ENCODE data around the gene FAM168A. TPM values are rescaled to one million over a fixed set of nuclear protein-coding genes. Genes with fewer than 3 reads are reported as not detected.
A peak's percentile ranks its signal among the peaks of the same experiment; 100 is the strongest.

FAM168A gene
- 13.8 and 14.8 TPM in 2 replicates for total RNA-seq (2022)
- percentile 54 among the genes with signal in this experiment for Bru-seq, nascent RNA
- BruChase-seq, experiment 1, labeled RNA remaining after a 6-hour chase, result percentile 59 among the genes with signal in this experiment
- percentile 59 among the genes with signal in this experiment for BruChase-seq, experiment 2, labeled RNA remaining after a 2-hour chase
- long read RNA-seq, partial matches to known transcripts, result 2 of 14 reads
- long read RNA-seq, other reads (novel, unspliced or antisense), result 10 of 14 reads

DNA sequence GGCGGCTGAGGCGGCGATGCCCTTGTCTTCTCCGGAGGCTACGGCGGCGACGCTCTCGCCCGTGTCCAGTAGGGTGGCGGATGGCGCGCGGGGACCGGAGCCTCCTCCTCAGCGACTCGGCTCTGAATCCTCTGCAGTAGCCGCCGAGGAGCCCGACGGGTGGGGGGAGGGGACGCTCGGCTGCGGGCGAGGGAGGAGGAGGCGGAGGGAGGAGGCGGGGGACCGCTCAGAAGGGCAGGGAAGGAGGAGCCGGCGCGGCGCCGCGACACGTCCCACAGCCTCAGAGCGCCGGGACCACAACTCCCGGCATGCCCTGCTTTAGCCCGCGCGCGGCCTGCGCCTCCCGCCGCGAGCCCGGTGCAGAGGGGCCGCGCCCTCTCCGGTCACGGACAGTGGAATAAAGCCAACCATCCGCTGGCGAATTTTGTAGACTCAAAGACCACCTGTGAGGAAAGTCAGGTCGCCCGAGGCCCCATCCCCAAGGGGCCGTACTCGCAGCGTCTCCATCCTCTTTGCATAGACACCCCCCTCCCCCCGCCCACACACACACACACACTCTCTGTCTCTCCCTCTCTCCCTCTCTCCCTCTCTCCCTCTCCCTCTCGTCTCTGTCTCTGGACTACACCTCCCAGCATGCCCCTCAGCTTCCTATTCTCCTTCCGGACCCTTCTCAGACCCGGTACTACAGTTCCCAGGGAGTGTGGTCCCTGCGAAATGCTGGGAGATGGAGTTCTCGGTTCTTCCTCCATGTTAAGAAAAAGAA, at the start of gene FAM168A:
Gene FAM168A, minus strand, starts transcription at position 157 of the 763 bp plus-strand sequence. CDS start 129,638 bp downstream, outside the sequence.
- DNase-seq (ENCODE audit: unreplicated experiment), result peak; percentile 97
- intact Hi-C loops (cut with micrococcal nuclease), result loop anchor here (1.0 kb wide), 1 partner anchor 119 kb away; no protein-coding TSS in a partner anchor
- TF ChIP-seq, protein P1, sequence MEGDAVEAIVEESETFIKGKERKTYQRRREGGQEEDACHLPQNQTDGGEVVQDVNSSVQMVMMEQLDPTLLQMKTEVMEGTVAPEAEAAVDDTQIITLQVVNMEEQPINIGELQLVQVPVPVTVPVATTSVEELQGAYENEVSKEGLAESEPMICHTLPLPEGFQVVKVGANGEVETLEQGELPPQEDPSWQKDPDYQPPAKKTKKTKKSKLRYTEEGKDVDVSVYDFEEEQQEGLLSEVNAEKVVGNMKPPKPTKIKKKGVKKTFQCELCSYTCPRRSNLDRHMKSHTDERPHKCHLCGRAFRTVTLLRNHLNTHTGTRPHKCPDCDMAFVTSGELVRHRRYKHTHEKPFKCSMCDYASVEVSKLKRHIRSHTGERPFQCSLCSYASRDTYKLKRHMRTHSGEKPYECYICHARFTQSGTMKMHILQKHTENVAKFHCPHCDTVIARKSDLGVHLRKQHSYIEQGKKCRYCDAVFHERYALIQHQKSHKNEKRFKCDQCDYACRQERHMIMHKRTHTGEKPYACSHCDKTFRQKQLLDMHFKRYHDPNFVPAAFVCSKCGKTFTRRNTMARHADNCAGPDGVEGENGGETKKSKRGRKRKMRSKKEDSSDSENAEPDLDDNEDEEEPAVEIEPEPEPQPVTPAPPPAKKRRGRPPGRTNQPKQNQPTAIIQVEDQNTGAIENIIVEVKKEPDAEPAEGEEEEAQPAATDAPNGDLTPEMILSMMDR (IDR thresholded peaks at IDR 0.05; ENCODE audit: unreplicated experiment), result no peak
- POLR2A ChIA-PET, result interaction anchor here (0.6 to 1.8 kb wide), 20 partner anchors 9 to 1087 kb away, joined by 3 to 8 read pairs (median 4); partner anchors contain the start of genes ARHGEF17, C2CD3, MRPL48 and PPME1
- no TSS peak for BruUV-seq (replicated peaks)
- Mint-ChIP-seq H3K36me3 (ENCODE audit: insufficient read depth, unreplicated experiment) (no peaks in the 10 kb centered on the region), H3K4me1 (ENCODE audit: insufficient read depth, unreplicated experiment) (peaks cover 18% of the 10 kb centered on the region), H3K9me3 (ENCODE audit: unreplicated experiment) (no peaks in the 10 kb centered on the region), H3K4me3 (ENCODE audit: unreplicated experiment) (peak within 1 kb of the TSS; percentile 89), H3K27me3 (ENCODE audit: insufficient read depth, unreplicated experiment) (no peaks in the 10 kb centered on the region), H3K27ac (ENCODE audit: low read depth, unreplicated experiment) (peak within 1 kb of the TSS; percentile 76)
- CTCF ChIA-PET, result interaction anchor here (0.6 to 1.2 kb wide), 6 partner anchors 9 to 292 kb away, joined by 3 to 4 read pairs (median 3); no protein-coding TSS in a partner anchor

- Mint-ChIP-seq H3K4me1 (ENCODE audit: insufficient read depth, unreplicated experiment) (no peaks in the 10 kb centered on the region), H3K9me3 (ENCODE audit: unreplicated experiment) (no peaks in the 10 kb centered on the region), H3K27ac (ENCODE audit: low read depth, unreplicated experiment) (no peak overlapping the region), H3K4me3 (ENCODE audit: unreplicated experiment) (no peak overlapping the region), H3K36me3 (ENCODE audit: insufficient read depth, unreplicated experiment) (no peaks in the 10 kb centered on the region), H3K27me3 (ENCODE audit: insufficient read depth, unreplicated experiment) (peaks cover 40% of the 10 kb centered on the region)
- ChIA-PET CTCF (interaction anchor here (0.6 to 3.0 kb wide), 6 partner anchors 13 to 329 kb away, joined by 3 to 17 read pairs (median 5); no protein-coding TSS in a partner anchor), POLR2A (no interaction called here)
- intact Hi-C loops (cut with micrococcal nuclease), result no loop called here
- no TSS peak for BruUV-seq (replicated peaks)
- TF ChIP-seq, protein P1 (IDR thresholded peaks at IDR 0.05; ENCODE audit: unreplicated experiment), result no peak
- DNase-seq (ENCODE audit: unreplicated experiment), result peak; percentile 39
These were observed 49.7 kb upstream of the FAM168A start for GRCh38 chr11:73647459-73648100.

GRCh38 chr11:73645972-73646631, 48.2 kb upstream of the FAM168A start, which contains the start of gene PLEKHB1:
PLEKHB1 (plus strand) TSS chr11:73646581; CDS start chr11:73646609, 28 bp downstream.
- ChIA-PET CTCF (interaction anchor here (0.6 to 3.0 kb wide), 2 partner anchors 20 to 401 kb away, joined by 5 to 17 read pairs; no protein-coding TSS in a partner anchor), POLR2A (no interaction called here)
- TF ChIP-seq, protein P1 (IDR thresholded peaks at IDR 0.05; ENCODE audit: unreplicated experiment), result no peak
- Mint-ChIP-seq H3K9me3 (ENCODE audit: unreplicated experiment) (no peaks in the 10 kb centered on the region), H3K36me3 (ENCODE audit: insufficient read depth, unreplicated experiment) (no peaks in the 10 kb centered on the region), H3K27ac (ENCODE audit: low read depth, unreplicated experiment) (no peak within 1 kb of the TSS), H3K4me3 (ENCODE audit: unreplicated experiment) (no peak within 1 kb of the TSS), H3K27me3 (ENCODE audit: insufficient read depth, unreplicated experiment) (peaks cover 40% of the 10 kb centered on the region), H3K4me1 (ENCODE audit: insufficient read depth, unreplicated experiment) (no peaks in the 10 kb centered on the region)
- intact Hi-C loops (cut with micrococcal nuclease), result no loop called here
- DNase-seq (ENCODE audit: unreplicated experiment), result no peak
- no TSS peak for BruUV-seq (replicated peaks)

All from MCF 10A (cell line).